ENCODE measurements around the gene EQTN.
"Not testable (repeated sequence)": the region's sequence is repeated elsewhere in the genome, so short reads cannot be mapped to it uniquely, and the experiment has no call there.

DNA sequence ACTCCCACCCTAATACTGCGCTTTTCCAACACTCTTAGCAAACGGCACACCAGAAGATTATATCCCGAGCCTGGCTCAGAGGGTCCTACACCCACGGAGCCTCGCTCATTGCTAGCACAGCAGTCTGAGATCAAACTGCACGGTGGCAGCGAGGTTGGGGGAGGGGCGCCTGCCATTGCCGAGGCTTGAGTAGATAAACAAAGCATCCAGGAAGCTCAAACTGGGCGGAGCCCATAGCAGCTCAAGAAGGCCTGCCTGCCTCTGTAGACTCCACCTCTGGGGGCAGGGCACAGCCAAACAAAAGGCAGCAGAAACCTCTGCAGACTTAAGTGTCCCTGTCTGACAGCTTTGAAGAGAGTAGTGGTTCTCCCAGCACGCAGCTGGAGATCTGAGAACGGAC, 57.3 kb downstream of the EQTN start:
- TF ChIP-seq POLR2AphosphoS5 (IDR thresholded peaks at IDR 0.05; ENCODE audit: low read depth, low read length); TAF1 (IDR thresholded peaks at IDR 0.05; ENCODE audit: low read depth, low read length); POLR2A (IDR thresholded peaks at IDR 0.05; ENCODE audit: low read depth, low read length); PAX5 (IDR thresholded peaks at IDR 0.05; ENCODE audit: insufficient read depth, low read length, severe bottlenecking); SPI1 (IDR thresholded peaks at IDR 0.05; ENCODE audit: low read depth, low read length); POU2F2 (IDR thresholded peaks at IDR 0.05; ENCODE audit: low read depth, low read length): not testable (repeated sequence)

All from GM12891 (cell line).